A549 (cell line): ENCODE results near the gene COQ2. TPM values are rescaled to one million over a fixed set of nuclear protein-coding genes. Genes with fewer than 3 reads are reported as not detected.

Experiments
- ATAC-seq, 2 experiments: fragments of 200-7000 bp in 1 of 2; fragments of >200 bp in 1 of 2; cut with Nextera tagmentation in 1 of 2; cut with Tn5 transposase in 1 of 2; 3 replicates each; pipeline versions ENCODE4 v1.8.0 to v1.9.1; 2018 to 2020; ENCODE audit warnings: mild to moderate bottlenecking in 1 of 2, moderate library complexity in 1 of 2
- CTCF ChIA-PET: fragments of 300-600 bp; sonication (Branson Sonifier 250); formaldehyde crosslinking; extraction: SDS; loops from one replicate; lab custom pipeline; 2021; ENCODE audit warnings: antibody characterized with exemption, inconsistent platforms; lab: Yijun Ruan, JAX
- POLR2A ChIA-PET: fragments of 350-600 bp; formaldehyde crosslinking; extraction: SDS; loops from one replicate; lab custom pipeline; 2021; ENCODE audit warnings: antibody characterized with exemption, inconsistent platforms; lab: Yijun Ruan, JAX
- DNase-seq, 2 experiments: peaks; one replicate each; pipeline versions ENCODE4 v3.0.0 to v3.0.0-alpha.2; 2011 to 2016; ENCODE audit warnings: low read depth in 1 of 2, low spot score in 1 of 2
- FAIRE-seq: peaks from 2 replicates; lab custom pipeline; 2011; peaks lifted over from hg19 to GRCh38; lab: Jason Lieb, UNC
- H3K27ac ChIP-seq, 2 experiments: fragments of >200 bp; sonication (Bioruptor Twin); formaldehyde crosslinking; 3 replicates each; pipeline ENCODE4 v1.5.1; 2016 to 2017
- H3K4me1 ChIP-seq: fragments of >200 bp; sonication (Bioruptor Twin); formaldehyde crosslinking; 3 replicates; pipeline ENCODE4 v1.6.1; 2016
- H3K4me2 ChIP-seq: fragments of >200 bp; sonication (Bioruptor Twin); formaldehyde crosslinking; 3 replicates; pipeline ENCODE4 v1.6.1; 2016
- H3K4me3 ChIP-seq: fragments of >200 bp; sonication (Bioruptor Twin); formaldehyde crosslinking; 3 replicates; pipeline ENCODE4 v1.5.1; 2016
- H3K9me3 ChIP-seq: fragments of >200 bp; sonication (Bioruptor Twin); formaldehyde crosslinking; 3 replicates; pipeline ENCODE4 v1.6.1; 2016
- BHLHE40 ChIP-seq: IDR thresholded peaks from 2 replicates; pipeline ENCODE4 v1.6.1; 2012; ENCODE audit warnings: low read depth, low read length, inconsistent platforms
- CBX2 ChIP-seq: fragments of 200-600 bp; sonication (generic); IDR thresholded peaks from 2 replicates; pipeline ENCODE4 v1.6.1; 2016; ENCODE audit warnings: low read depth, mild to moderate bottlenecking, borderline replicate concordance
- CBX8 ChIP-seq: fragments of 200-600 bp; sonication (generic); IDR thresholded peaks from 2 replicates; pipeline ENCODE4 v1.6.1; 2016
- CHD4 ChIP-seq: fragments of 200-600 bp; sonication (generic); IDR thresholded peaks from 2 replicates; pipeline ENCODE4 v1.6.1; 2016; ENCODE audit warnings: antibody characterized with exemption, mild to moderate bottlenecking, borderline replicate concordance
- EHF ChIP-seq: fragments of 250-450 bp; sonication (Bioruptor Pico); IDR thresholded peaks from 2 replicates; pipeline ENCODE4 v1.5.0; 2020; ENCODE audit warnings: mild to moderate bottlenecking
- EP300 ChIP-seq, 2 experiments: fragments of >200 bp; sonication (Bioruptor Twin); formaldehyde crosslinking; IDR thresholded peaks; 2 replicates in 1 of 2; 3 replicates in 1 of 2; pipeline ENCODE4 v1.6.1; 2016 to 2017
- FOSB ChIP-seq: fragments of 250-450 bp; sonication (Bioruptor Pico); IDR thresholded peaks from 2 replicates; pipeline ENCODE4 v1.5.0; 2020; ENCODE audit warnings: mild to moderate bottlenecking, moderate library complexity
- GATA3 ChIP-seq: IDR thresholded peaks from 2 replicates; pipeline ENCODE4 v1.6.1; 2012; ENCODE audit warnings: borderline replicate concordance
- HDAC2 ChIP-seq: fragments of 200-600 bp; sonication (generic); IDR thresholded peaks from 2 replicates; pipeline ENCODE4 v1.6.1; 2016
- HEYL ChIP-seq: fragments of 250-450 bp; sonication (Bioruptor Pico); IDR thresholded peaks from 2 replicates; pipeline ENCODE4 v1.8.0; 2021; ENCODE audit warnings: mild to moderate bottlenecking, moderate library complexity
- HOXA7 ChIP-seq: fragments of 250-450 bp; sonication (Bioruptor Pico); IDR thresholded peaks from 2 replicates; pipeline ENCODE4 v1.5.0; 2020; ENCODE audit warnings: mild to moderate bottlenecking, moderate library complexity
- HOXB13 ChIP-seq: fragments of 250-450 bp; sonication (Bioruptor Pico); IDR thresholded peaks from 2 replicates; pipeline ENCODE4 v1.5.0; 2020; ENCODE audit warnings: low read depth, mild to moderate bottlenecking, moderate library complexity
- KDM5A ChIP-seq: fragments of 200-600 bp; sonication (generic); IDR thresholded peaks from 2 replicates; pipeline ENCODE4 v1.6.1; 2016; ENCODE audit warnings: antibody characterized with exemption, mild to moderate bottlenecking
- MAFK ChIP-seq: fragments of 450-650 bp; IDR thresholded peaks from 2 replicates; pipeline ENCODE4 v1.6.1; 2014; ENCODE audit not compliant: partially characterized antibody
- MYC ChIP-seq: IDR thresholded peaks from 2 replicates; pipeline ENCODE4 v1.6.1; 2012; ENCODE audit warnings: mild to moderate bottlenecking, inconsistent platforms, low read length, improper control_type of control experiment, borderline replicate concordance
- NFE2L2 ChIP-seq: fragments of 150-350 bp; conservative IDR thresholded peaks from 2 replicates; pipeline ENCODE4 v1.6.1; 2014; ENCODE audit warnings: low read length
- NPAS2 ChIP-seq: fragments of 250-450 bp; sonication (Bioruptor Pico); IDR thresholded peaks from 2 replicates; pipeline ENCODE4 v1.8.0; 2022; ENCODE audit warnings: mild to moderate bottlenecking, moderate library complexity, borderline replicate concordance
- PHF8 ChIP-seq: fragments of 200-600 bp; sonication (generic); IDR thresholded peaks from 2 replicates; pipeline ENCODE4 v1.6.1; 2016; ENCODE audit warnings: low read depth, mild to moderate bottlenecking, antibody characterized with exemption, moderate library complexity, borderline replicate concordance
- POLR2A ChIP-seq: IDR thresholded peaks from 2 replicates; pipeline ENCODE4 v1.6.1; 2012; ENCODE audit warnings: mild to moderate bottlenecking, low read length
- RARB ChIP-seq: fragments of 250-450 bp; sonication (Bioruptor Pico); IDR thresholded peaks from 2 replicates; pipeline ENCODE4 v1.8.0; 2021; ENCODE audit warnings: mild to moderate bottlenecking, moderate library complexity
- TFCP2L1 ChIP-seq: fragments of 250-450 bp; sonication (Bioruptor Pico); IDR thresholded peaks from 2 replicates; pipeline ENCODE4 v1.5.0; 2021; ENCODE audit warnings: mild to moderate bottlenecking
- ZC3H11A ChIP-seq: fragments of 450-650 bp; IDR thresholded peaks from 2 replicates; pipeline ENCODE4 v1.6.1; 2014; ENCODE audit warnings: antibody characterized with exemption, mild to moderate bottlenecking
- ZFP36 ChIP-seq: fragments of 450-650 bp; IDR thresholded peaks from 2 replicates; pipeline ENCODE4 v1.6.1; 2014; ENCODE audit warnings: borderline replicate concordance; ENCODE audit not compliant: partially characterized antibody
- ZNF302 ChIP-seq: fragments of 250-450 bp; sonication (Bioruptor Pico); IDR thresholded peaks from 2 replicates; pipeline ENCODE4 v1.9.0; 2021; ENCODE audit warnings: inconsistent platforms, mild to moderate bottlenecking, moderate library complexity
- WGBS: methylation state at CpG from one replicate; pipeline ENCODE4 v1.1.6; 2017; ENCODE audit errors: missing lambda C conversion rate; 5-methylcytosine and 5-hydroxymethylcytosine counted together
- polyA plus RNA-seq, 4 experiments: library from polyadenylated mRNA; depleted of rRNA in 3 of 4; stranded (reverse); fragments of >200 nt; fragmentation: RNase III in 1 of 4; extraction: RNeasy Plus Mini Kit Qiagen cat#74134 plus additional on column Dnase treatment in 1 of 4; gene quantifications; 2 replicates in 3 of 4; 3 replicates in 1 of 4; pipeline ENCODE4 v1.2.3, GENCODE V29; 2011 to 2017
- TF ChIP-seq, protein P1 (sequence below): fragments of 250-450 bp; sonication (Bioruptor Pico); IDR thresholded peaks from 2 replicates; pipeline ENCODE4 v1.5.0; 2020; ENCODE audit warnings: low read depth, mild to moderate bottlenecking, moderate library complexity

Gene COQ2
- polyA plus RNA-seq, 2 of the 4 experiments (the other 2 are of a cell fraction) = 18.5 to 35.9 TPM

DNA sequence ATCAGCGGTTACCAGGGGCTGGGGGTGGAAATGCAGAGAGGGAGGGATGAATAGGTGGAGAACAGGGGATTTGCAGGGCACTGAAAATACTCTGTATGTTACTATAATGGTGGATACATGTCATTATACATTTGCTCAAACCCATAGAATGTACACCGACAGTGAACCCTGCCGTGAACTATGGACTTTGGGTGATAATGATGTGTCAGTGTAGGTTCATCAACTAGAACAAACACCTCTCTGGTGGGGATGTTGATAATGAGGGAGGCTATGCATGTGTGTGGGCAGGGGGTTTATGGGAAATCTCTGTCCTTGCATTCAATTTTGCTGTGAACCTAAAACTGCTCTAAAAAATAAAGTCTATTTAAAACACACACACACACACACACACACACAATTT lies 38.5 kb upstream of the COQ2 start:
- DNase-seq = no peak
- Histone ChIP-seq H3K27ac (no peak overlapping the region), H3K4me3 (no peak overlapping the region), H3K4me1 (no peaks in the 10 kb centered on the region), H3K4me2 (no peak overlapping the region), H3K9me3 (no peaks in the 10 kb centered on the region)
- TF ChIP-seq HOXA7 (no peak), PHF8 (no peak), GATA3 (no peak)
- WGBS = 70% methylated on average over 3 of the region's 3 CpGs
- ChIA-PET CTCF (interaction anchor here (0.9 to 1.3 kb wide), 2 partner anchors 41 to 57 kb away, joined by 3 to 4 read pairs; no protein-coding TSS in a partner anchor), POLR2A (no interaction called here)
- ATAC-seq = no peak
- FAIRE-seq = no peak

DNA sequence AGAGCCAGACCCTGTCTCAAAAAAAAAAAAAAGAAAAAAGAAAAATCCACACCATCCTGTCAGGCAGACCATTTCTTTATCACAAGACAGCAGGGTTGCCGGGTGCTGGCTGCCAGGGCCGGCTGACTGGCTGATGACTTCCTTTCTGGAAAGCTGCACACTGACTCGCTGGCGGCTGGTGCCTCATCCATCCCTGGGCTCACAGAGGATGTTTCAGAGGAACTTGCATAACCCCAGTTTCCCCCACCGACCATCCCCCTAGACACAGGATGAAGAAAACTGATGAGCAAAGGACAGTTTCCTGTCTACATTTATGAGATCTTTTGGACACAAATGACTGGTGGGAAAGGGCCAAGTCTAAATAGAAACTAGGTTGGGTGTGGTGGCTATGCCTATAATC lies 36.0 kb upstream of the COQ2 start:
- TF ChIP-seq HOXB13 (CRISPR knock-in tag) = no peak
- TF ChIP-seq CBX8 = no peak
- no peak for TF ChIP-seq MAFK
- no peak for TF ChIP-seq RARB (CRISPR knock-in tag)
- TF ChIP-seq TFCP2L1 = no peak
- no peak for TF ChIP-seq ZNF302 (CRISPR knock-in tag)
- TF ChIP-seq POLR2A = no peak
- no peak for TF ChIP-seq CHD4
- TF ChIP-seq ZC3H11A = no peak
- no peak for TF ChIP-seq KDM5A
- no peak for TF ChIP-seq FOSB (CRISPR knock-in tag)
- no peak for TF ChIP-seq EHF (CRISPR knock-in tag)
- TF ChIP-seq PHF8 = no peak
- no peak for TF ChIP-seq CBX2
- no peak for TF ChIP-seq NFE2L2
- TF ChIP-seq MYC = no peak
- TF ChIP-seq, protein P1, sequence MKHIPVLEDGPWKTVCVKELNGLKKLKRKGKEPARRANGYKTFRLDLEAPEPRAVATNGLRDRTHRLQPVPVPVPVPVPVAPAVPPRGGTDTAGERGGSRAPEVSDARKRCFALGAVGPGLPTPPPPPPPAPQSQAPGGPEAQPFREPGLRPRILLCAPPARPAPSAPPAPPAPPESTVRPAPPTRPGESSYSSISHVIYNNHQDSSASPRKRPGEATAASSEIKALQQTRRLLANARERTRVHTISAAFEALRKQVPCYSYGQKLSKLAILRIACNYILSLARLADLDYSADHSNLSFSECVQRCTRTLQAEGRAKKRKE (CRISPR knock-in tag) = no peak
- no peak for TF ChIP-seq NPAS2
- TF ChIP-seq HDAC2 = no peak
- Histone ChIP-seq H3K27ac (no peak overlapping the region), H3K4me3 (no peak overlapping the region), H3K4me2 (no peak overlapping the region), H3K9me3 (no peaks in the 10 kb centered on the region), H3K4me1 (no peaks in the 10 kb centered on the region)
- ATAC-seq (no peak), DNase-seq (no peak), FAIRE-seq (no peak)
- CTCF ChIA-PET = interaction anchor here (0.8 kb wide), 1 partner anchor 13 kb away, joined by 3 read pairs; no protein-coding TSS in a partner anchor
- POLR2A ChIA-PET = no interaction called here
- WGBS = 70% methylated on average over 5 of the region's 5 CpGs

DNA sequence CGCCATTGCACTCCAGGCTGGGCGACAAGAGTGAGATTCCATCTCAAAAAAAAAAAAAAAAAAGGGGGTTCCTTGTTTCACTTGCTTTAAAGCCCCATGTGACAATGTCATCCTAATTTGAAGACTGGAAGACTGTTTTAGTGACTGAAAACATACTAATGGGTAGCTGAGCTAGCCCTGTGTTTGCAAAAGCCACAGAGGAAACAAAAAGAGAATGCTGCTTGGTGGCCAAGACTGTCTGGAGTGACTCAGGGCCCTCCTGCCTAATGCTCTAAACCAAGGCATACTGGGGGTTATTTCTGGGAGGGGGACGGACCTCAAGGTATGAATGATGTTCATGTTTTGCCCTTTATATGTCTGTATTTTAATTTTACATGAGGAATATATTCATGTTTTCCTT lies 34.1 kb upstream of the COQ2 start:
- POLR2A ChIA-PET = no interaction called here
- WGBS = 84% methylated on average over 3 of the region's 3 CpGs
- CTCF ChIA-PET = interaction anchor here (0.7 kb wide), 1 partner anchor 13 kb away, joined by 5 read pairs; no protein-coding TSS in a partner anchor
- FAIRE-seq = no peak
- no peak for DNase-seq
- ATAC-seq = no peak
- no peak for TF ChIP-seq BHLHE40
- no peak for TF ChIP-seq FOSB (CRISPR knock-in tag)
- no peak for TF ChIP-seq GATA3
- no peak for TF ChIP-seq ZFP36
- no peak for TF ChIP-seq HEYL (CRISPR knock-in tag)
- TF ChIP-seq EP300 (IDR thresholded peaks at IDR 0.05) = no peak
- H3K4me2 ChIP-seq = no peak overlapping the region
- no peaks in the 10 kb centered on the region for H3K9me3 ChIP-seq
- no peak overlapping the region for H3K4me3 ChIP-seq
- no peaks in the 10 kb centered on the region for H3K4me1 ChIP-seq
- no peak overlapping the region for H3K27ac ChIP-seq
